ENCODE data around the gene XYLT1. TPM values are rescaled to one million over a fixed set of nuclear protein-coding genes. Genes with fewer than 3 reads are reported as not detected.

The XYLT1 gene
- total RNA-seq, 3 donors from 2014 or later = 23.1 to 44.0 (median 34.1) TPM

DNA sequence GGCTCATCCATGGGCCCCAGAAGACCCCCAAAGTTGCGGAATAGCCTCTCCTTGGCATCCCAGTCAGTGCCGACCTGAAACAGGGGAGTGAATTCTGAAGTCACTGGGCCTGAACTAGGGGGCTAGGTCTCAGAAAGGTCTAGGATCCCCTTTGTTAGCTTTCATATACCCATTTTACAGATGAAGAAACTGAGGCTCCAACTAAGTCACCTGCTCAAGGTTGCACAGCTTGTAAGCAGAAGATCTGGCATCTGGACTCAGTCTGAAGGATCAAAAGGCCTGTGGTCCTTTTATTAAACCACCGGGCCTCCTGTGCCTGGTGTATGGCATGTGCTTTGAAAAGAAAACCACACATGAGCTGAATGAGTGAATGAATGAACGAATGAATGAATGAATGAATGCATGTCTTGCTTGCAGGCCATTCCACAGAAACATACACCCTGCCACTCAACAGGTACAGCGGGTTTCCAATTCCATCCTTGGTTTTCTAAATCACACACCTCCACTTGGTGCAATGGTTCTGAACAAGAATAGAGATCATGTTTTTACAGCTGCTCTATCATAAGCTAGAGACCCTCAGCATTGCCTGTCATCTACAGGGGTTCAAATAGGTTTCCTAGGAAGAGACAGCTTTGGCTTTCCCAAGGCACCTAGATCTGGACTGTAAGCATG lies 352.7 kb downstream of the XYLT1 start:
- H3K4me3 ChIP-seq = no peak overlapping the region
- DNase-seq (no peak), ATAC-seq (no peak)
- TF ChIP-seq, protein P1, sequence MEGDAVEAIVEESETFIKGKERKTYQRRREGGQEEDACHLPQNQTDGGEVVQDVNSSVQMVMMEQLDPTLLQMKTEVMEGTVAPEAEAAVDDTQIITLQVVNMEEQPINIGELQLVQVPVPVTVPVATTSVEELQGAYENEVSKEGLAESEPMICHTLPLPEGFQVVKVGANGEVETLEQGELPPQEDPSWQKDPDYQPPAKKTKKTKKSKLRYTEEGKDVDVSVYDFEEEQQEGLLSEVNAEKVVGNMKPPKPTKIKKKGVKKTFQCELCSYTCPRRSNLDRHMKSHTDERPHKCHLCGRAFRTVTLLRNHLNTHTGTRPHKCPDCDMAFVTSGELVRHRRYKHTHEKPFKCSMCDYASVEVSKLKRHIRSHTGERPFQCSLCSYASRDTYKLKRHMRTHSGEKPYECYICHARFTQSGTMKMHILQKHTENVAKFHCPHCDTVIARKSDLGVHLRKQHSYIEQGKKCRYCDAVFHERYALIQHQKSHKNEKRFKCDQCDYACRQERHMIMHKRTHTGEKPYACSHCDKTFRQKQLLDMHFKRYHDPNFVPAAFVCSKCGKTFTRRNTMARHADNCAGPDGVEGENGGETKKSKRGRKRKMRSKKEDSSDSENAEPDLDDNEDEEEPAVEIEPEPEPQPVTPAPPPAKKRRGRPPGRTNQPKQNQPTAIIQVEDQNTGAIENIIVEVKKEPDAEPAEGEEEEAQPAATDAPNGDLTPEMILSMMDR (IDR thresholded peaks at IDR 0.05) = no peak
- H3K4me1 ChIP-seq (ENCODE audit: low read depth) = no peaks in the 10 kb centered on the region
- H3K9me3 ChIP-seq = no peaks in the 10 kb centered on the region
- intact Hi-C loops (cut with DNase I, micrococcal nuclease) = no loop called here
- H3K36me3 ChIP-seq (ENCODE audit: low read depth) = no peaks in the 10 kb centered on the region

DNA sequence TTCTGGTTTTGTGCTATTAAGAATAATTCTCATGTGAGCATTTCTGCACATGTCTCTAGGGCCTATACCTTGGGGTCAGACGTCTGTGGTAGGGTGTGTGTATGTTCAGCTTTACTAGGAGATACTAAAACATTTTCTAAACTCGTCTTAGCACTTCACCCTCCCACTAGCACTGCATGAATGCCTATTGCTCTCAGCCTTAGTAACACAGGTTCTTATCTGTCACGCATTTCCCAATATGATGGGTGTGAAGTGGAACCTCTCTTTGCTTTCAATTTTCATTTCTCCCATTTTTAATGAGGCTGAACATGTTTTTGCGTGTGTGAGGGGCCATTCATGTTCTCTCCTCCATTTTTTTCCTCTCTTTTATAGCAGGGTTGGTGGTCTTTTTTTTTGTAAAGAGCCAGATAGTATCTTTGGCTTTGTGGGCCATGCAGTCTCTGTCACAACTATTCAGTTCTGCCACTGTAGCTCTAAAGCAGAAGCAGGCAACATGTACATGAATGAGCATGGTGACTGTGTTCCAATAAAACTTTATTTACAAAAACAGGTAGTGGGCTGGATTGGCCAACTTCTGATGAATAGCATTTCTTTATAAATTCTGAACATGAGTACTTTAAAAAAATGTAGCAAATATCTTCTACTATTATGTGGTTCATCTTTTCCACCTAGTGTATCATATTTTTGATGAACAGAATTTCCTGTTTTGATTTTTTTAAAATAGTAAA lies 354.0 kb downstream of the XYLT1 start:
- H3K4me1 ChIP-seq (ENCODE audit: low read depth) = no peaks in the 10 kb centered on the region
- H3K9me3 ChIP-seq = no peaks in the 10 kb centered on the region
- H3K4me3 ChIP-seq = no peak overlapping the region
- DNase-seq = no peak
- no peak for ATAC-seq
- TF ChIP-seq, protein P1 (IDR thresholded peaks at IDR 0.05) = no peak
- no peaks in the 10 kb centered on the region for H3K36me3 ChIP-seq (ENCODE audit: low read depth)
- intact Hi-C loops (cut with DNase I, micrococcal nuclease) = no loop called here

GRCh38 chr16:17109413-17109812 lies 361.3 kb downstream of the XYLT1 start:
- DNase-seq (no peak), ATAC-seq (no peak)
- Histone ChIP-seq H3K9me3 (no peaks in the 10 kb centered on the region), H3K36me3 (ENCODE audit: low read depth) (no peaks in the 10 kb centered on the region), H3K4me3 (no peak overlapping the region), H3K4me1 (ENCODE audit: low read depth) (no peaks in the 10 kb centered on the region)
- intact Hi-C loops (cut with DNase I, micrococcal nuclease) = no loop called here
- TF ChIP-seq, protein P1 (IDR thresholded peaks at IDR 0.05) = no peak

GRCh38 chr16:17108596-17108995 lies 362.2 kb downstream of the XYLT1 start:
- H3K4me3 ChIP-seq = no peak overlapping the region
- DNase-seq = peak in 1 of 3 donors; percentile 51
- H3K4me1 ChIP-seq (ENCODE audit: low read depth) = no peaks in the 10 kb centered on the region
- H3K36me3 ChIP-seq (ENCODE audit: low read depth) = no peaks in the 10 kb centered on the region
- no peaks in the 10 kb centered on the region for H3K9me3 ChIP-seq
- TF ChIP-seq, protein P1 (IDR thresholded peaks at IDR 0.05) = no peak
- ATAC-seq = no peak
- intact Hi-C loops (cut with DNase I, micrococcal nuclease) = no loop called here

DNA sequence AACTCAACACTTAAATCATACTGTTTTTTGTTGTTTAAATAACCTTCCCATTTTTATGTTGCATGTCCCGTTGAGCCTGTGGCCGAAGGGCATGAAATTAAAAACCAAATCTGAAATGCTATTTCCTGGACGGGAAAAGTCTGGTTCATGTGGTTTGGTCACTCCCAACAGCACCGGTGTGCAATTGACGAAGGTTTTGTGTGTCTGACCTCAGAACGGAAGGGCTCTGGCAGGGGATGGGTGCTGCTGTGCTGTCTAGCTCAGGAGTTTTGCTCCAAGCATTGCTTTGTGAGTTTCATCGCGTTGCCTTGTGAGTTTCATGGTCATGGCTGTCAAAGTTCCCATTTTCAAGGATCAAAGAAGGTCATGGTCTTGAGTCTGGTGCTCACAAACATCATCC lies 363.3 kb downstream of the XYLT1 start:
- H3K9me3 ChIP-seq = no peaks in the 10 kb centered on the region
- no peak for DNase-seq
- H3K4me3 ChIP-seq = no peak overlapping the region
- no peaks in the 10 kb centered on the region for H3K36me3 ChIP-seq (ENCODE audit: low read depth)
- TF ChIP-seq, protein P1 (IDR thresholded peaks at IDR 0.05) = no peak
- intact Hi-C loops (cut with DNase I, micrococcal nuclease) = no loop called here
- ATAC-seq = no peak
- no peaks in the 10 kb centered on the region for H3K4me1 ChIP-seq (ENCODE audit: low read depth)
